ENCODE results near the gene EVX1.

Gene EVX1

DNA sequence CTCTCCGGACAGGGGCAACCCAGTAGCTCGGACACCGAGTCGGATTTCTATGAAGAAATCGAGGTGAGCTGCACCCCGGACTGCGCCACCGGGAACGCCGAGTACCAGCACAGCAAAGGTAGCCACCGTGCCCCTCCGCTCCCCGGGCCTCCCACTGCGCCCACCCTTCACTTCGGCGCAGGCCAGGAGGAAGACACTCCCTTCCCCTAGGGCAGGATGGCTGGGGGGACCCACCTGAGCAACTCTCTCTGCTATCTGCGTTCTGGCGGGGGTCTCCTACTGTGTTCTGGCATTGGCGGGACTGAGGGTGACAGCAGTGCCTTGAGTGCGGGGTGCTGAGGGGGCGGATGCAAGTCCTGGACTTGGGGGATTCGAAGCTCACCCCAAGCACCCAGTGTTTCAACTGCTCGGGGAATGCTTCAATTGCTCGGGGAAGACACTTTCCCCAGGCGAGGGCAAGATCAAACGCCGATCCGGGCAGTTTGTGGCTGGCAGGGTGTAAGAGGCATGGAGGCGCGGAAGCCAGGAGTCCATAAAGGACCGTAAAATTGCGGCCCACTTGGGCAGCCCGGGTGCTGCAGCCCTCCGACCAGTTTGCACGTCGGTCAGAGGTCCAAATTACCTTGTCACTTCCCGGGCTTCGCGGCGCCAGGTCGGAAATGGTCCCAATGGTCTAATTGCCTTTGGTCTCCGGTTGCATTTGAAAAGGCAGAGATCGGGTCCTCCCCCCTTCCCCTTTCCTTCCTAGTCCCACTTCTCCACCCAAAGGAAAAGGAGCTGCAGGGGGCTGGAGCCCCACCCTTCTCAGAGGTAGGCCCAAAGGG lies 950 bp downstream of the EVX1 start:
- Histone ChIP-seq H3K9me3 (ENCODE audit: control insufficient read depth in 5 of 5, low read length in 5 of 5) (peaks cover 0 to 2% (median 0%) of the 10 kb centered on the region in 5 donors), H3K4me3 (ENCODE audit: low read depth in 1 of 5, low read length in 5 of 5) (peak overlapping the region in 3 of 5 donors; percentile 8 to 47 (median 37)), H3K27ac (ENCODE audit: low read depth, low read length) (no peak overlapping the region), H3K27me3 (ENCODE audit: control insufficient read depth in 5 of 5, insufficient read depth in 4 of 5, low read length in 5 of 5) (peaks cover 91 to 98% (median 92%) of the 10 kb centered on the region in 5 donors), H3K9ac (ENCODE audit: low read length in 5 of 5) (no peak overlapping the region), H3K36me3 (ENCODE audit: control insufficient read depth in 5 of 5, insufficient read depth in 5 of 5, low read length in 5 of 5) (no peaks in the 10 kb centered on the region), H3K4me1 (ENCODE audit: control insufficient read depth in 5 of 5, insufficient read depth in 5 of 5, low read length in 5 of 5) (peaks cover 0 to 46% (median 36%) of the 10 kb centered on the region in 5 donors)

DNA sequence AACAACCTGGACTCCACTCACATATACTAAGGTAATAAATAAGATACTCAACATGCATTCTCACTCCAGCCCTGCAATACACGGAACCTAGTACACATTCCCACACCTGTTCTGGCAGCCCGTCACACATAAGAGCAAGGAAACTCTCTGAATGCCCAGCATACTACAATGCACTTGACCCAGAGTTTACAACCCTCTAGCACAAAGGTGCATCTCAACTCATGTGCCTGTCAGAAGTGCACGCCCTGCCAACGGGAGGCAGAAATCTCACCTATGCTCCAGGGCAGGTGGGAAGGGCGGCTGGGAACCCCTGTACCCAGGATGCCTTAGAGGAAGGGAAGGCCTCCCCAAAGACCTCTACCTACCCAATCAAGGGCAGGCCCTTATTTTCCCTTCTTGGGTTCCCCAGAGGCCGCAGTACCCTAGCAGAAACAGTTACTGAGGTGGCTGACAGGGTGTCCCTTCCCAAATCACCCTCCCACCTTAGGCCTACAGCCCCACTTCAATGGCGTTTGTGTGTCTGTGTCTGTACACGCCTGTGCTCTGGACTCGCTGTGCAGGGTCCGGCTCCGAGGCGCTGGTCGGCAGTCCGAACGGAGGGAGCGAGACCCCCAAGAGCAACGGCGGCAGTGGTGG lies 2.0 kb downstream of the EVX1 start:
- Histone ChIP-seq H3K36me3 (ENCODE audit: control insufficient read depth in 5 of 5, insufficient read depth in 5 of 5, low read length in 5 of 5) (no peaks in the 10 kb centered on the region), H3K27ac (ENCODE audit: low read depth, low read length) (no peak overlapping the region), H3K9me3 (ENCODE audit: control insufficient read depth in 5 of 5, low read length in 5 of 5) (peaks cover 0 to 2% (median 0%) of the 10 kb centered on the region in 5 donors), H3K9ac (ENCODE audit: low read length in 5 of 5) (no peak overlapping the region), H3K4me3 (ENCODE audit: low read depth in 1 of 5, low read length in 5 of 5) (peak overlapping the region in 2 of 5 donors; percentile 26 to 52), H3K4me1 (ENCODE audit: control insufficient read depth in 5 of 5, insufficient read depth in 5 of 5, low read length in 5 of 5) (peaks cover 0 to 48% (median 36%) of the 10 kb centered on the region in 5 donors), H3K27me3 (ENCODE audit: control insufficient read depth in 5 of 5, insufficient read depth in 4 of 5, low read length in 5 of 5) (peaks cover 94 to 100% (median 97%) of the 10 kb centered on the region in 5 donors)

DNA sequence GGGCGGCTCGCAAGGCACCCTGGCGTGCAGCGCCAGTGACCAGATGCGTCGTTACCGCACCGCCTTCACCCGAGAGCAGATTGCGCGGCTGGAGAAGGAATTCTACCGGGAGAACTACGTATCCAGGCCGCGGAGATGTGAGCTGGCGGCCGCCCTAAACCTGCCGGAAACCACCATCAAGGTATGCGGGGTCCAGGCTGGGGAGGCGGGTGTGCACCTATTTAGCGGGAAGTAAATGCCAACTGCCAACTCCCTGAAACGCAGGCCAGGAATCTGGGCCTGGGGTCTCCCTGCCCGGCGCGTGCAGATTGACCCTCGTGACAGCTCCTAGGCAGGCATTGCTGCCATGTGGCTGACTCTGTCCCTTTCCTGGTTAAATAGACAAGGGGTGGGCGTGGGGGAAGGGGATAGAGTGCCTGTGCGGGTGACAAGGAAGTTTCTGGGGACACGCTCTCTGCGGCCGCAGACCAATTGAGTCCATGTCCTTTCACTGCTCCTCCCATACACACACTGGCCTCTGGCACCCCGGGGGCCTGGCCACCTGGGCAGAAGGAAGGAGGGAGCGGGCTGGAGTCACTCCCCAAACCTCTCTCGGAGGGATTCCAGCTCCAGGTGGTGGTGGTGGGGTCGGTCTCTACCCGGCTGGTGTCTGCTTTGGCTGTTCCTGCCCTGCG lies 2.7 kb downstream of the EVX1 start:
- H3K27me3 ChIP-seq (ENCODE audit: control insufficient read depth in 5 of 5, insufficient read depth in 4 of 5, low read length in 5 of 5): peaks cover 94 to 100% (median 97%) of the 10 kb centered on the region in 5 donors
- H3K9ac ChIP-seq (ENCODE audit: low read length in 5 of 5): no peak overlapping the region
- peaks cover 0 to 2% (median 0%) of the 10 kb centered on the region in 5 donors for H3K9me3 ChIP-seq (ENCODE audit: control insufficient read depth in 5 of 5, low read length in 5 of 5)
- H3K4me3 ChIP-seq (ENCODE audit: low read depth in 1 of 5, low read length in 5 of 5): peak overlapping the region in 4 of 5 donors; percentile 17 to 52 (median 42)
- H3K27ac ChIP-seq (ENCODE audit: low read depth, low read length): no peak overlapping the region
- peaks cover 0 to 44% (median 36%) of the 10 kb centered on the region in 5 donors for H3K4me1 ChIP-seq (ENCODE audit: control insufficient read depth in 5 of 5, insufficient read depth in 5 of 5, low read length in 5 of 5)
- H3K36me3 ChIP-seq (ENCODE audit: control insufficient read depth in 5 of 5, insufficient read depth in 5 of 5, low read length in 5 of 5): no peaks in the 10 kb centered on the region

DNA sequence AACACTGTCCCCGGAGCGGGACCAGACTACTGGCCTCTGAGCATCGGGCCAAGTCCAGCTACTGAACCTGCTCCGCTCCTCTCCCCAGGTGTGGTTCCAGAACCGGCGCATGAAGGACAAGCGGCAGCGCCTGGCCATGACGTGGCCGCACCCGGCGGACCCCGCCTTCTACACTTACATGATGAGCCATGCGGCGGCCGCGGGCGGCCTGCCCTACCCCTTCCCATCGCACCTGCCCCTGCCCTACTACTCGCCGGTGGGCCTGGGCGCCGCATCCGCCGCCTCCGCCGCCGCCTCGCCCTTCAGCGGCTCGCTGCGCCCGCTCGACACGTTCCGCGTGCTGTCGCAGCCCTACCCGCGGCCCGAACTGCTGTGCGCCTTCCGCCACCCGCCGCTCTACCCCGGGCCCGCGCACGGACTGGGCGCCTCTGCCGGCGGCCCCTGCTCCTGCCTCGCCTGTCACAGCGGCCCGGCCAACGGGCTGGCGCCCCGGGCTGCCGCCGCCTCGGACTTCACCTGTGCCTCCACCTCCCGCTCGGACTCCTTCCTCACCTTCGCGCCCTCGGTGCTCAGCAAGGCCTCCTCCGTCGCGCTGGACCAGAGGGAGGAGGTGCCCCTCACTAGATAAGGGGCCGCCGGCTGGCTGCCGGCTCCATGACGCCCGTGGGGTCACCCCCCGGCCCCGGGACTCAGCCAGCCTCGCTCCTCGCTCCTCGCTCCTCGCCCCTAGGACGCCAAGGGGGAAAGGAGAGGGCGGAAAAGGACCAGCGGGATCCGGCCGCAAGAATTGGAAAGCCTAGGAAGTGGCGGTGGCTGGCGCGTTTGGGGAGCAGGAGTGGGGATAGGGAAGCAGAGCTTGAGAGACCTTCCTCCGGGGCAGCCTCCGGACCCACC lies 3.4 kb downstream of the EVX1 start:
- Histone ChIP-seq H3K4me3 (ENCODE audit: low read depth in 1 of 5, low read length in 5 of 5) (peak overlapping the region in 4 of 5 donors; percentile 17 to 52 (median 42)), H3K27ac (ENCODE audit: low read depth, low read length) (no peak overlapping the region), H3K27me3 (ENCODE audit: control insufficient read depth in 5 of 5, insufficient read depth in 4 of 5, low read length in 5 of 5) (peaks cover 93 to 100% (median 98%) of the 10 kb centered on the region in 5 donors), H3K4me1 (ENCODE audit: control insufficient read depth in 5 of 5, insufficient read depth in 5 of 5, low read length in 5 of 5) (peaks cover 0 to 44% (median 37%) of the 10 kb centered on the region in 5 donors), H3K9ac (ENCODE audit: low read length in 5 of 5) (no peak overlapping the region), H3K36me3 (ENCODE audit: control insufficient read depth in 5 of 5, insufficient read depth in 5 of 5, low read length in 5 of 5) (no peaks in the 10 kb centered on the region), H3K9me3 (ENCODE audit: control insufficient read depth in 5 of 5, low read length in 5 of 5) (peaks cover 0 to 2% (median 0%) of the 10 kb centered on the region in 5 donors)

DNA sequence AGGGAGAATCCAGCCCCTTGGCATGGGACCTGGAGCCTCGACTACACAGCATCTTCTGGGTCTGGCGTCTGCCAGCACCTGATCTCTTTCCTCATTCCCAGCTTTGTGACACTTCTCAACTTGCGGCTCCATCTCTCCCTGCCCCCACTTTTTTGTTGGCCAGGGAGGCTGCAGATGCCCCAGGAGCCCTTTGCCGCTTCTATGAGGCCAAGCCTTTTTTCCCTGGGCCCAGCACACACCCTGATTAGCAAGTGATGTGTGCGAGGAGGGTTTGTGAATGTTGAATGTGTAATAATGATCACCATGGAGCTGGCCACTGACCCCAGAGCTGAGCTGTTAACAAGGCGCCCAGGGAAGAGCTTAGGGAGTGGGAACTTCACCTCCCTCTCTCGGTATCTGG lies 4.4 kb downstream of the EVX1 start:
- H3K4me1 ChIP-seq (ENCODE audit: control insufficient read depth in 5 of 5, insufficient read depth in 5 of 5, low read length in 5 of 5): peaks cover 0 to 54% (median 47%) of the 10 kb centered on the region in 5 donors
- H3K27ac ChIP-seq (ENCODE audit: low read depth, low read length): no peak overlapping the region
- H3K27me3 ChIP-seq (ENCODE audit: control insufficient read depth in 5 of 5, insufficient read depth in 4 of 5, low read length in 5 of 5): peaks cover 90 to 99% (median 97%) of the 10 kb centered on the region in 5 donors
- peaks cover 0 to 2% (median 0%) of the 10 kb centered on the region in 5 donors for H3K9me3 ChIP-seq (ENCODE audit: control insufficient read depth in 5 of 5, low read length in 5 of 5)
- H3K9ac ChIP-seq (ENCODE audit: low read length in 5 of 5): no peak overlapping the region
- no peaks in the 10 kb centered on the region for H3K36me3 ChIP-seq (ENCODE audit: control insufficient read depth in 5 of 5, insufficient read depth in 5 of 5, low read length in 5 of 5)
- no peak overlapping the region for H3K4me3 ChIP-seq (ENCODE audit: low read depth in 1 of 5, low read length in 5 of 5)

DNA sequence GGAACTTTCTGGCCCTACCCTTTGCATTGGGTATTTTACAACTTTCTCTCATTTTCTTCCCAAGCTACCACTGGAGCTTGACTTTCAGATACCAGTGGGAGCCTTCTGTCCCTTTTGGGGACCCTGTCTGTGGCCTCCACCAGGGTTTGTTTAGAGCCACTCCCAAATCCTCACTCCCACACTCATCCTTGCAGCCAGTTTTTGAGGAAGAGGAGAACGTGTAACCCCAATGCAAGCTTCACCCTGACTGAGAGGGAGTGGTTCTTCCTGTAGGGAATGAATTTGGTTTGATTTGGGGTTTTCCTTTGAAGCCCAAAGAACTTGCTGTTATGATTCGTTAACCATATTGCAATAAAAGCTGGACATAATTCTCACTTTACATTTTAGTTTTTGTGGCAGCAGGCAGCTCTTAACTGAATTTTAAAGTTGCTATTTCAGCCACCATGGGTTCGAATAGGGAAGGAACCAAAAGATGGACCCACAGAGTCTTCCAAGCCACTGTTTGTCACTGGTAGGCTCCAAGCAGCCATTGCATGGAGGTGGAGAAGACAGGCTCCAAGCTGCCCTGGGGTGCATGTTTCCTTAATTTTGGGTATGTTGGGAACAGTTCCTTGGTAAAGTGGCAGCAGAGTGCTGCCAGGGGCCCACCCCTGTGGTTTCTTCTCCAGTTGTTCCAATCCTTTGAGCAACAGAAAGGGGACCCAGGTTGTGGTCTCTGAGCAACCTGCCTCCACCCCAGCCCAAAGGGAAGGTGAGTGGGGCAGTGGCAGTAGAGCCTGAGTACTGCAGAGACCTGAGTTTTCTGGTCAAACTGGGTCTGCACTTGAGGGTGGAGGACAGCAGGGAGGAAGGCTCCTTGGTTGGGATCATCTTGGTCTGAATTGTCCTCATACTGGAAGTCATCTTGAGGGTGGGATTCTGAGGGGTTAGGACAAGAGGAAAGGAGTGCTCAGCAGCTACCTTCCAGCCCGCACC lies 5.1 kb downstream of the EVX1 start:
- Histone ChIP-seq H3K27me3 (ENCODE audit: control insufficient read depth in 5 of 5, insufficient read depth in 4 of 5, low read length in 5 of 5) (peaks cover 90 to 99% (median 97%) of the 10 kb centered on the region in 5 donors), H3K9ac (ENCODE audit: low read length in 5 of 5) (no peak overlapping the region), H3K27ac (ENCODE audit: low read depth, low read length) (no peak overlapping the region), H3K36me3 (ENCODE audit: control insufficient read depth in 5 of 5, insufficient read depth in 5 of 5, low read length in 5 of 5) (no peaks in the 10 kb centered on the region), H3K4me3 (ENCODE audit: low read depth in 1 of 5, low read length in 5 of 5) (no peak overlapping the region), H3K4me1 (ENCODE audit: control insufficient read depth in 5 of 5, insufficient read depth in 5 of 5, low read length in 5 of 5) (peaks cover 0 to 52% (median 42%) of the 10 kb centered on the region in 5 donors), H3K9me3 (ENCODE audit: control insufficient read depth in 5 of 5, low read length in 5 of 5) (peaks cover 0 to 2% (median 0%) of the 10 kb centered on the region in 5 donors)

DNA sequence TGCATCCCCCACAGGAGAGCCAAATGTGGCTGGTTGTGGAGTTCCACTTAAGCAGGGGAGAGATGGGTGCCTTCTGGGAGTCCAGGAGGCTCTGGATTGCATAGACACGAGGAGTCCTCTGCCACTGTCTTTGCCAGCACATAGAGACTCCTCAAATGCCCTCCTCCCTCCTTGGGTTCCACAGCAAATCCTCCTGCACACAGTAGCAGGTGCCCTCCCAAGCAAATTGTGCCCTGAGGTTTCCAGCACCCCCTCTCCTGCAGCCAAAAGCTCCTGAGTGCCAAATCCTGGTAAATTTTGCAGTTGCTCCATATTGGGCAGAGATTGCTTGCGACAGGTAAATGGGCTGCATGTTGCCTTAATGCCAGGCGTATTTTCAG lies 5.8 kb downstream of the EVX1 start:
- no peak overlapping the region for H3K4me3 ChIP-seq (ENCODE audit: low read depth in 1 of 5, low read length in 5 of 5)
- no peak overlapping the region for H3K27ac ChIP-seq (ENCODE audit: low read depth, low read length)
- peaks cover 83 to 99% (median 95%) of the 10 kb centered on the region in 5 donors for H3K27me3 ChIP-seq (ENCODE audit: control insufficient read depth in 5 of 5, insufficient read depth in 4 of 5, low read length in 5 of 5)
- H3K36me3 ChIP-seq (ENCODE audit: control insufficient read depth in 5 of 5, insufficient read depth in 5 of 5, low read length in 5 of 5): no peaks in the 10 kb centered on the region
- H3K4me1 ChIP-seq (ENCODE audit: control insufficient read depth in 5 of 5, insufficient read depth in 5 of 5, low read length in 5 of 5): peaks cover 0 to 46% (median 35%) of the 10 kb centered on the region in 5 donors
- no peak overlapping the region for H3K9ac ChIP-seq (ENCODE audit: low read length in 5 of 5)
- H3K9me3 ChIP-seq (ENCODE audit: control insufficient read depth in 5 of 5, low read length in 5 of 5): peaks cover 0 to 2% (median 0%) of the 10 kb centered on the region in 5 donors

DNA sequence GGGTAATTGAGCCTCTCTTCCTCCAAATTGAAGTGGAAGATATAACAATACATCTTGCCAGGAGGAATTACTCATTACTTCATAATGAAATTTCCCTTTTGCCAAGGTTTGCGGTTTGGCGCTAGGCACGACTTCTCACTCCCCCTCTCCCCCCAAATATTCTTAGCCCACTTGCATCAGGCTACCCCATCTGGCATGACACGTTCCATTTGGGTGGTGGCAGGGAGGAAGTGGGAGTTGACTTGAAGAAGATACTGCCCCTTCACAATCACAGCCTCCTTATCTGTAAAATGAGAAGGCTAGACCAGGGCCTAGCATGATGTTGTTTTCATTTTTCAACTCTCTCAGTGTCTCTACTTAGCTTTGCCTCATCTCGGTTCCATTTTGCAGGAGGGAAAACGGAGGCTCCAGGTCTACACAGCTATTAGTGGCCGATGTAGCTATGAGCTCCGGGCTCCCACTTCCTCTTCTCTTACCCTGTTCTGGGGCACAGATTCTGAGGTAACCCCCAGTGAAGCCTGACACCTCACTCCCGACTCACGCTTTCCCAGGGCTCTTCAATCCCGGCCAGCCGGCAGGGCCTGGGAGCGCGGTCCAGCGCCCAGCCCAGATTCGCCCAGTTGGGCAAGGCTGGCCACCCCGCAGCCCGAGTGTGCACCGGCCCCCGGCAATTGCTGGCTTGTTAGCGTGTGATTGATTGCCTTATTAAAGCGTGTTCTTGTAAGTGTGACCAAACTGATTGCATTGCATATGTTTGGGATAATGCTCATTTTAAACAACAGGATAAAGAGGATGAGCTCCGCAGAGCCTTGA lies 6.5 kb downstream of the EVX1 start:
- no peak overlapping the region for H3K27ac ChIP-seq (ENCODE audit: low read depth, low read length)
- peaks cover 0 to 39% (median 31%) of the 10 kb centered on the region in 5 donors for H3K4me1 ChIP-seq (ENCODE audit: control insufficient read depth in 5 of 5, insufficient read depth in 5 of 5, low read length in 5 of 5)
- H3K27me3 ChIP-seq (ENCODE audit: control insufficient read depth in 5 of 5, insufficient read depth in 4 of 5, low read length in 5 of 5): peaks cover 76 to 94% (median 88%) of the 10 kb centered on the region in 5 donors
- H3K36me3 ChIP-seq (ENCODE audit: control insufficient read depth in 5 of 5, insufficient read depth in 5 of 5, low read length in 5 of 5): no peaks in the 10 kb centered on the region
- no peak overlapping the region for H3K4me3 ChIP-seq (ENCODE audit: low read depth in 1 of 5, low read length in 5 of 5)
- peaks cover 0 to 2% (median 0%) of the 10 kb centered on the region in 5 donors for H3K9me3 ChIP-seq (ENCODE audit: control insufficient read depth in 5 of 5, low read length in 5 of 5)
- H3K9ac ChIP-seq (ENCODE audit: low read length in 5 of 5): no peak overlapping the region

Data from subcutaneous abdominal adipose tissue (tissue), 5 donors.